Activated T-cell treated with anti-CD3 and anti-CD28 coated beads, Interleukin-2, amount 50 U/mL, for 1 hour (primary cell): ENCODE data around the gene TBKBP1.

Source experiments
- DNase-seq: peaks from one replicate; pipeline ENCODE4 v3.0.0-alpha.2; 2020

The TBKBP1 gene

GRCh38 chr17:47716375-47716774, 22.4 kb downstream of the TBKBP1 start:
- DNase-seq = no peak

- DNase-seq = no peak
Measured at GRCh38 chr17:47717261-47717697, 23.3 kb downstream of the TBKBP1 start.

- no peak for DNase-seq
Measured at GRCh38 chr17:47717979-47718621, 24.1 kb downstream of the TBKBP1 start.

GRCh38 chr17:47718634-47719405, 24.9 kb downstream of the TBKBP1 start:
- no peak for DNase-seq

- no peak for DNase-seq
Measured at GRCh38 chr17:47719411-47720152, 25.6 kb downstream of the TBKBP1 start.

- no peak for DNase-seq
Measured at GRCh38 chr17:47720196-47720595, 26.2 kb downstream of the TBKBP1 start.

- DNase-seq = peak; percentile 84
Measured at GRCh38 chr17:47720754-47721533, 27.0 kb downstream of the TBKBP1 start.

GRCh38 chr17:47721725-47722124, 27.8 kb downstream of the TBKBP1 start:
- no peak for DNase-seq

- DNase-seq = no peak
Measured at GRCh38 chr17:47724705-47725104, 30.7 kb downstream of the TBKBP1 start.

- DNase-seq = no peak
Measured at GRCh38 chr17:47725446-47726111, 31.6 kb downstream of the TBKBP1 start.

GRCh38 chr17:47726796-47727703, 33.1 kb downstream of the TBKBP1 start:
- DNase-seq = no peak

- DNase-seq = no peak
Measured at GRCh38 chr17:47727704-47728036, 33.7 kb downstream of the TBKBP1 start.

GRCh38 chr17:47728214-47728877, 34.4 kb downstream of the TBKBP1 start:
- no peak for DNase-seq

- DNase-seq = peak; percentile 13
Measured at GRCh38 chr17:47729476-47729875, 35.5 kb downstream of the TBKBP1 start.

- DNase-seq = peak; percentile 11
Measured at GRCh38 chr17:47730681-47731080, 36.7 kb downstream of the TBKBP1 start.

GRCh38 chr17:47731396-47731795, 37.4 kb downstream of the TBKBP1 start:
- peak; percentile 16 for DNase-seq

GRCh38 chr17:47732399-47733046, 38.6 kb downstream of the TBKBP1 start:
- DNase-seq = peak; percentile 29

- peak; percentile 89 for DNase-seq
Measured at GRCh38 chr17:47733047-47733673, 39.2 kb downstream of the TBKBP1 start, which contains the start of gene TBX21. Gene TBX21, plus strand, starts transcription at chr17:47733236. Its CDS starts 219 bp downstream, at chr17:47733455.

GRCh38 chr17:47733674-47734410, 39.9 kb downstream of the TBKBP1 start:
- peak; percentile 50 for DNase-seq
